ENCODE results near the gene SPOCK1.
"Not testable (repeated sequence)": the region's sequence is repeated elsewhere in the genome, so short reads cannot be mapped to it uniquely, and the experiment has no call there.

Gene SPOCK1

DNA sequence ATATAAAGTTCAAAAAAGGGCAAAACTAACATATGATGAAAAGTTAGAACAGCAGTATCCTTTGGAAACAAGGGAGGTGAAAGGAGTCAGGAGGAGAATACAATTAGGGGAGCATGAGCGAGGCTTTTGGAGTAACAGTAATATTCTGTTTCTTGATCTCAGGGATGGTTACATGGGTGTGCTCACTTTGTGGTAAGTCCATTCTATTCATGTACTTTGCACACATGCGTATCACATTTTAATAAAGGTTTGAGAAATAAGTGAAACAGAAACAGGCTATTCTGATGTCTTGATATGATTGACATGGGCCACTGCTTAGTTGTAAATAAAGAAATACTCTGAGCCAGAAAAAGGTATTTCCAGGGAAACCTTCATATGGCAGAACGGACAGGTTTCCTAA is 208.8 kb downstream of the SPOCK1 start:
- no peak for DNase-seq

DNA sequence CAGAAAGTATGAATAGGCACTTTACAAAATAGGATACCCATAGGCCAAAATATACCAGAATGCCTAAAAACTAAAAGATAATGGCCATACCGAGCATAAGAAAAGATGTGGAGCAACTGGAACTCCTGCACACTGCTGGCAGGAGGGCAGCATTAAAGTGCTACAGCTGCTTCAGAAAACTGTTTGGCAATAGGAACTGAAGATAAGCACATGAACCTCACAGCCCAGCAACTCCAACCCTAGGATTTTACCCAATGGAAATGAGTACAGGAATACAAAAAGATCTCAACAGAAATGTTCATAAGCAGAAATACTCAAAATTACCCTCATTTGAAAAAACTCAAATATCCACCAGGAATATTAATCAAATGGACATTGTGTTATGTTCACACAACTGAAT is 209.3 kb downstream of the SPOCK1 start:
- DNase-seq: no peak

DNA sequence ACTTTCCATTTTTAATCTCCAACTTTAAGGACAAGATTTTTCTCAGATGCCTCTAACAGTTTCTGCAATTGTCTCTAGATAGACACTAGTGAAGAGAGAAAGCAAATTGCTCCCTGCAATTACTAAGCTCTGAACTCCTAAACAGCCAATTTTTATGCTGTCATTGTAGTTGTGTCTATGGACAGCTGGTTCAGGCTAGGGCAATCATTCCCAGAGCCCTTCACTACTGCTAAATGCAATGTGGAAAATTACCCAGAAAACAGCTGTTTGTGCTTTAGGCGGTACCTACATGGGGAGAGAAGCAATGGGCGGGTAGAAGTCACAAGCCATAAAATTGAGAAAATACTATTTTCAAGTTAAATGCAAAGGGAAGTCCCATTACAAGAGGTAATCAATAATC is 211.6 kb downstream of the SPOCK1 start:
- no peak for DNase-seq

DNA sequence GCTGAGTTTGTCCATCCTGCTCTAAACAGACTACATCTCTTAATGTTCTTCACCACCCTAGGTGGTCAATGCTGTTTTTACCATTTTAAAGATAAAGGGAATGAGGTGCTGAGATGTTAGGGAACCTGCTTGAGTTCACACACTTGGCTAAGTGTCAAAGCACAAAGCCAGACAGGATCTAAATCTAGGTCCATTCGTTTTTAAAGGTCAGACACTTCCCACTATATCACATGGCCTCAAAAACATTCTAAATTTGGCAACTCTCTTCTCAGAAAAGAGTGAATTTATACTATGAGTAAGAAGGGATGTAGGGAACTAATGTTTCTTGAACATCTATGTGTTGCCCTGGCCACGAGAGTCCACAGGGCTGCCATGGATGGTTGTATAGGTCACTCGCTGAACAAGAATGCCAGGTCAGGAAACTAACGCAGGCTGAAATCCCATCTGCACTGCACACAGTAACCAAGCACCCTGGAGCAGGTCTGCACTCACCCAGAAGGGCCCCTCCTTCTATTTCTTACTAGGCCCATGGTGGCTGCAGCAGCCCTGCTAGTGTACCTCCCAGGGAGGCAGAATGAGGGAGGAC is 213.0 kb downstream of the SPOCK1 start:
- DNase-seq: no peak

DNA sequence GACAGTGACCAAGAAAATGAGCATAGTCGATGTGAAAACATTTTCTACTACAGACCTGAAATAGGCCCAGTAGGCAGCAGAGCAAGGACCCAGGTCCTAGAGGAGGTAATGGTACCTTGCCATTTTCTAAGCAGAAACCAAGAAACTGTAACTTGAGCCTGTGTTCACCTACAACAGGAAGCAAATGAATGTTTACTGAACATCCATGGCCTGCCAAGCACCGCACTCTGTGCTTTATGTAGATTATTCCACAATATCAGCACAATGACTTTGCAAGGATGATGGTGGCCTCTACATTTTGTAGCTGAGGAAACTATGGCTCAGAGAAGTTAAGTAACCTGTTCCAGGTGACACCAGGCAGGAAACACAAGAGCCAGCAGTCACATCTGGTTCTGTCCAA is 215.3 kb downstream of the SPOCK1 start:
- DNase-seq: no peak

DNA sequence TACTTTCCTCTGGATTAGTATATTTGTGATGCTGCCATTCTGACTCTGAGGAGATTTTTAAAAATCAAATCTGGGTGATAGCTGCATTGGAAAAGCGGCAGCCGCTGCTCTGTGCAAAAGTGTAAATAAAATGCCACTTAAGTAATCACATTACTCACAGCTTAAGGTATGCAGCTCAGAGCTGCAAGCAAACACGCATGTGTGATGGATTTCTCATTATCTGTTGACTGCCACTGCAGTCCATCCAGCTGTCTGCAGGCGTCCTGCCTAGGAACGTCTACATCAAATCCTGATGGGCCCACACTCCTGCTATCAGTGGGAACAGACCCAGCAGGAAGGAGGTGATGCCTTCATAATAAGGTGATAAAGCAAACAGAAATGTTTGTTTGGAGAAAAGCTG is 216.9 kb downstream of the SPOCK1 start:
- DNase-seq: no peak

DNA sequence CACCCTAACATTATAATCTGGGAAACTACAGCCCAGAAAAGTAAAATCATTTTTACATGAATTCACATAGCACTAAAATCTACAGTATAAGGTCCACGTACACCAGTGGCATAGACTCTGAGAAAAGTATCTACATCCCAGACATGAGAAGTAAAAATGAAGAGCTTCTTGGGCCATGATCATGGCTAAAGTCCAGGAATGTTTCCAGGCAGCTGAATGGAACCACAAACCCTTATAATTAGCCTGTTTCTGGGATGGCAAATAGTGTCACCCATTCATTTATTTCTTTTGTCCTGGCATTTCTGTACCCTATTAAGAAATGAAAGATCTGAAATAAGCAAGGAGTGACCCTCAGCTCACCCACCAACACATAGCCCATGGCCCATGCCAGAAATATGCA is 217.9 kb downstream of the SPOCK1 start:
- DNase-seq: no peak

DNA sequence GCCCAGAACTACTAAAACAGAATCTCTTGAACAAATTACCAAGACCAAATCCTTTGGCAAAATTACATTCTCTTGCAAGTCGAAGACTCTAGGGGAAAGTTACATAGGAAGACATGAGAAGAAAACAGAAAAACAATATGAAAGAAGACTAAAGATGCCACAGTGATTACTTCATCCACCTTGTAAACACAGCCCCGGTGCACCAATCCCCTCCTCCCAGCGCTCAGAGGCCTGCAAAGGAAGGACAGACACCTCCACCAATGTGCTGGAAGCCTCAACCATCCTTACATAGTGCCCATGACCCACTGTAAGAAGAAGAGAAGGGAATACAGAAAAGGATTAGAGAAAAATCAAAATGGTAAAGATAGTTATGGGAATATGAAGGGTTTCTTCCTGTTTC is 218.5 kb downstream of the SPOCK1 start:
- no peak for DNase-seq

DNA sequence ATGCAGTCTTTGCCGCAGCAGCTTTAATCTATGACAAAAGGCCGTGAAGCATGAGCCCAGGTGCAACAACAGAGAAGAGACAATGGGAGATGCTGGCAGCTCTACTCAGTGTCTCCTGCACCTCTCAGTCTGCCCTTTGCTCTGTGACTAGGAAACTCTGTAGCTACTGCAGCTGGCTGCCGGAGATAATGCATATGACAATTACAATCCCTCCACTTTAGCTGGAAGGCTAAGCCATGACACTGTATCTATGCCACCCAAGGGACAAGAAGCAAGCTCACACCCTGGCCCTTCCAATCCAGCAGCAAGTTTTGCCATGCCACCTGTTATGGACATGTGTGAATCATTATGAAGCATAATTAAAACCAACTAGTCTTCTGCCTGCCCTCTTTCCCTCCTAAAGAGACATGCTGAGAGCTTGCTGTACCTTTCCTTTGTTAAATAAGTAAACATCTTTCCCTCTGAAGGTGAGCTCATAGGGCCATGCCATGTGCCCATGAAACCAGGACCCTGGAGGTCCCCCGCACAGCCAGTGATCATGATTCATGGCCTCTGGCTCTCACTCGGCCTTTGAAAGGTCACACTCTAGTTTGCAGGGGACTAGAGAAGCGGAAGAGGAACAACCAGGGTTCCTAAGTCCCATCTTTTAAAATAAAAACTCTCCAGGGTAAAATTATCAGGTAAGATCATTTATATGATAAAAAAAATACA is 219.4 kb downstream of the SPOCK1 start:
- peak; percentile 39 for DNase-seq

DNA sequence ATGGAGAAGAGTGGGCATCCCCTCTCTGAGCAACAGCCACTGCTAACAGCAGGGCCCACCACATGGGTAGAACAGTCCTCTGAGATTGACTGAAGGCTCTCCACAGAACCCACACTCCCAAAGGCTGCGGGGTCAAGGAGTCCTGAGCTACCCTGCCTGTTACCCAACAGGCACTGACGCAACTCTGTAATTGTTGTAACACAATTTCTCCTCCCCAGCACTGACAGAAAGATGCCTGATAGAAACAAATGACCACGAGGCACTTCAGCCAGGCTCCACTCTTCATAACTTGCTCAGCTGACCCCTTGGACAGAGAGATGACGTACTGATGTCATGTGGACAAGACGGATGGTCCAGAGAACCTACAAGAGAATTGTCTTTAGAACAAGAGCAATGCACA is 220.7 kb downstream of the SPOCK1 start:
- DNase-seq: no peak

DNA sequence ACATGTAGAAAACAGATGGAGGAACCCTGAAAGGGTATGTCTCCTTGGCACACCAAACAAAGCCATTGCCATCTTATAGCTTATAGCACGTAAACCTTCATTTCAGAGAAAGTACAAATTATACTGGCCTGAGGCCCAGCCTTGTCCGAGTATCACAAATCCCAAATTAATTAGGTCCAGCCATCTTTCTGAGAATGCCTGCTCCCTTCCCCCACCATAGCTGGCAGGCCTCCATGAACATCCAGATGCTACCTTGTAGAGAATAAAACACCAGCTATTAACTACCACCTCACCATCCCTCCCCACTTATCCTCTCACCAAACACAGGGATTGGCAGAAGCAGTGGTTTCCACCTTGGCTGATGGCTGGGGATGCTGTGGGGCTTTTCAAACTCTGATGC is 224.0 kb downstream of the SPOCK1 start:
- DNase-seq: no peak

DNA sequence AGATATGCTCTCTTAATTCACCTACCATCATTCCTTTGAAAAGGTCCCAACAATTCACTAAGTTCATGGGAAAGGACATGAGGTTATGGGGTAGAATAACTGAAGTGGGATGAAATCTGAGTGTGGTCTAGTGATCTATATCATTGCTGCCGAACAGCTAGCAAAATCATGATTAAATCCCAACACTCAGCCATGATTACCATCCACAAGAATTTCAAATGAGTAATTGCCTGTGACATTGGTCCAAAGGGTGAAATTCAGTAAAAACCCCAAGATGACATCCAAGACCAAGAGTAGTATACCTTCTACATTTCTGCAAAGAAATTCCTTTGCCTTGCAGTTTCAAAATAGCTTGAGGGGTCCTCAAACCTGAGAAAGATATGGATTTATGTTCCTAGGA is 225.6 kb downstream of the SPOCK1 start:
- DNase-seq: no peak

DNA sequence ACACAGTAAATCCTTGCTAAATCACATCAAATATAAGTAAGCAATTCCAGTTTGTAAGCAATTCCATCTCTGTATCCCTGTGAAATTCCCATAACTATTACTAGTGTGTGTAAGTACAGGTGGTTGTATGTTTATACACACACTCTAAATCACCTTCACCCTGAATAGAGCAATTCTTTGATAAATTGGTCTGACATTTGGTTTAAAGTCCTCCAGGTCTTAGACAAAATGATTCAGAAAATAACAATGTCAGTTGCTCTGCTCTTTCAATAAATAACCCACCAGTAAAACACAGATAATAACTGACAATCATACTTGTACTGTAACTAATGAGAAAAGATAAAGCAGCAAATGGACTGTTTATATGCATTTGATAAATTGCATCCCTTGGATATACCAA is 226.3 kb downstream of the SPOCK1 start:
- DNase-seq: no peak

DNA sequence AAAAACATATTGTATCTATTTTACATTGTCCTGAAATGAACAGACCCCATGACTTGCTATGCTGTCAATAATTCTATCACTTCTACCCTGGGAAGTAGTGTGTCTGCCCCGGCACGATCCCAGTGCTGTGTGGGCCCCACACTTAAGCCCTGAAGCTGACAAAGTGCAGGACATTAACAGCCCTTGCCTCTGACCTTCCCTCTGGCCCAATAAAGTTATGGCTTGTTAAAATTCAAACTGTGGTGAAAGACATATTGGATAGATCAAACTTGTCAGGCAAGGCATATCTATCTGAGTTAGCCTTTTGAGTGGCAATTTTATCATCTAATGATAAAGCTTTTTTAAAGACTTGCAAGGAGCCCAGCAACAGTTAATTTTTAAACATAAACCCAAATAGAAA is 229.2 kb downstream of the SPOCK1 start:
- DNase-seq: no peak

DNA sequence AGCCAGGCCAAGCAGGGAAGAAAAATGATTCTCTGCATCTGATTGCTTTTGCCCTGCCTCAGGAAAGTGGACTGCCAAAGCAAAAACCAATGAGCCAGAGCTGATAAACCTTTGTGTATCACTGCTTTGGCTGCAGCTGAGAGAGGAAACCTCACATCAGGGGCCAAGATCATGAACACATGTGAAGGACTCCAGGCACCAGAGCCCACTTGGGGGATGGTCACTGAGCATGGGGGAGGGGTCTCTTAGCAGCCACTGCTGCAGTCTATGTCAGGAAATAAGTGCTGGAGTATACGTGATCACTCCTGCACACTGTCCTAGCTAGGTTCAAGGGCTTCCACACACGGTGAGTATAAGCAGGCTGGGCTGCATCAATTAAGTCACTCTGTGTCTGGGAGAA is 229.9 kb downstream of the SPOCK1 start:
- no peak for DNase-seq

DNA sequence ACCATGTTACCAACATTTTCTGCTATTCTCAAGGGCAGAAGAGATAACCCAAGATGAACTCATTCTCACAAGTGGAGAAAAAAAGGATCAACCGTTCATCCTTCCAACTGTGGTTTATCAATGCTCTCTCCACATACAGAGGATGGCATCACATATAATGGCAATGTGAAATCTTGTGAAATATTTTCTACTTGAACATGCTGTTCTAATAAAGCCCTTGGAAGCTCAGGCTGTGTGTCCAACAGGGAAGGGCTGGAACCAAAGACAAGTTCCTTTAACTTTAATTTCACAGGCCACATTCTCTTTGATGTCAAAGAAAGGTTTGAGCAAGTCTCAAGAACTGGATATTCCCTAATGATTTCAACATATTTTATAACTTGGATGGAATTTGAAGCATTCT is 230.5 kb downstream of the SPOCK1 start:
- DNase-seq: no peak

DNA sequence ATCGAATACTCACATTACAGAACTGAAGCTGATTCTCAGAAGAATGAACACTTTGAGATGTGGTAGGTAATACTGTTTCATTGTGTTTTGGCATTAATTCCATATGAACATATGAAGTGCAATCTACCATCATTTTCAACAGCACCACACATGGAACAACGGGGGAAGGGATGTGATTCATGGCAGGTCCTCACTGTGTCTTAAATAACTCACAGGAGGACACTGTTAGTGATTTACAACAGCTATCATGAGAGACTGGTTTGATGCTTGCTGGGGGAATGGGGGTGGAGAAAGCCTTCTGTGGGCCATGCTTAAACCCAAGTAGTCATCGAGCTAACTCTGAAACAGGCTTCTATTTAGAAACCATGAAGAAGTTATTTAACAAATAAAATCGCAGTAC is 232.9 kb downstream of the SPOCK1 start:
- DNase-seq: no peak

DNA sequence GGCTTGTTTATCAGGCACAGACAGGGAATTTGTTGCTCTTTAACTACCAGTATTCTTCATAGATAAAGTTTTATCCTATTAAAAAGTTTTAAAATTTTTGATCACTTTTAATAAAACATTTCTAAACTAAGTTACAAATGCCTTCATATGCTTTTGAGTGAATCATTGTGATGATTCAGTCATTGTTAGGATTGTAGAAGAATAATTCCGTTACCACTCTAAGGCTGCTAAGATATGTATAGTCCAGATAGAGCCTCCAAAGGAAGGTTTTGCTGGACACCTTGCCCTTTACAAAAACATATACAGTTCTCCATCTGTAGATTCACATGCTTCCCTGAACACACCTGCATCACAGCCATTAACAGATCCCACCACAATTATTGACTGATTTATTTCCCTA is 233.7 kb downstream of the SPOCK1 start:
- DNase-seq: no peak

DNA sequence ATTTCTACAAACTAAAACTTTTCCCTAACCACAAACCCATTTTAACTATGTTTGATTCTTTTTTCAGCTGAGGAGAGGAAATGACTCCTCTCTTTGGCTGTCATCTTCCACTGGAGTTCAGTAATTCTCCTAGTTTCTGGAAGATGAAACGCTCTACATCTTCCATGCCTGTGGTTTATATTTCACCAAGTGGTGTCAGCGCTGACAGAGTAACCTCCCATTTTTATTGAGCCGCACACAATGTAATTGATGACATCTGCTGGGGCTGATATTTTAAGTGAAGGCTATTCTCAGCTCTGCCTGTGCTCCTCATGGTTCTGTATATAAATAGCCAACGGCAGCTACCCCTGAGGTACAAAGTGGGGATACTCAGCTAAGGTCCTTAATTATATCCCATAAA is 234.6 kb downstream of the SPOCK1 start:
- no peak for DNase-seq

DNA sequence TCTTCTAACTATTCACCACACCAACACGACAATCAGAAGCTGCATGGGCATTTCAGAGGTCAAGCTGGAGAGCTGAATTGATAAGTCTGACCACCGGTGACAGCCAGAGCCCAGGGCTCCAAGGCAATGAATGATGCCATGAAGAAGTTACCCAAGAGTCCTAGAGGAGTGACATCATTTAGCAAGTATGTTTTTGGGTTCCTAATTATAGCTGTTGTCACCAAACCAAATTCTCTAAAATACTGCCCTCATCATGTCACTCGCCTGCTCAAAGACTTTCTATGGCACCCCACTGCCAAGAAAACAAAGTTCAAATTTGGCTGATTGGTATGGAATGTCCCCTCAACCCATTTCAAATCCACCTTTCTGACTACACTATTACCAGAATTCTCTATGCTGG is 235.1 kb downstream of the SPOCK1 start:
- no peak for DNase-seq

DNA sequence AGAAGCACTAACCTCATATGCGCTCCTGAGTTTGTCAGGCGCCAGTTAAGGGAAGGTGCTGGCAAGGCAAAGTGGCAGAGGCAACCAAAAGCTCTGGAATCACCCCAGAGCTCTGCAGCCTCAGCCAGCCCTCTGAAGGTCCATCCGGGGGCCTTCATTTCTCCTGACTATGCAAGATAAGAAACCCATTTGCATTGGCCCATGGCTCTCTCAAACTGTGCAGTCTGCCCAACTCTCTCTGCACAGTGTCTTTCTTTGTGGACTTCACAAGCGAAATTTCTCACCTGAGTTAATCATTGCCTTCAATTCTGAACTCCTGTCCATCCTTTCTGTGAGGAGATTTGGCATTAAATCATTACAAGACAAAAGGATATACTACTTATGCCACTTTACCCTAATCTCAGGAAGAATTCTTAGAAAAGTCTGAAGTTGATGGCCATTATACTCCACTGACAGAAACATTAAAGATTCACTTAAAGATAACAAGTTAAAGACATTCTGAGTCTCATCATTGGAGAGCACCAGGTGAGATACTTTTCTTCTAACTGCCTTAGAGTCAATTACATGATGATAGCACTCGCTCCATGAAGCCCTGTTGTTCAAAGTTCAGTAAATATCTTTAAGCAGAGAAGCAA is 235.6 kb downstream of the SPOCK1 start:
- DNase-seq: no peak

DNA sequence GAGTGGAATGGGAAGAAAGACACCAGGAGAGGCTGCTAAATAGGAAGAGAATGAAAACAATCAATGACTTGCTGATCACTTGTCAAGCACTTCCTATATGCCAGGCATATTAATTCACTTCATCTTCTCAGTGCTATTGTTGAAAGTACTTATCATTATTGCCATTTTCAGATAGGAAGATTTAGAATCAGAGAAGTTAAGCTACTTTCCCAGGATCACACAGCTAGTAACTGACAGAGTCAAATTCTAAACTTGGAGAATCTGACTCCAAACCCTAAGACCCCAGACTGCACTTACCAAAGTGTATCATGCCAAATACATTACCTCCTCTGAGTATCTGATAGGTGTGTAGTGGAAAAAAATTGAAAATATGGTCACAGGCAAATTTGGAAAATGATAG is 236.3 kb downstream of the SPOCK1 start:
- DNase-seq: no peak

DNA sequence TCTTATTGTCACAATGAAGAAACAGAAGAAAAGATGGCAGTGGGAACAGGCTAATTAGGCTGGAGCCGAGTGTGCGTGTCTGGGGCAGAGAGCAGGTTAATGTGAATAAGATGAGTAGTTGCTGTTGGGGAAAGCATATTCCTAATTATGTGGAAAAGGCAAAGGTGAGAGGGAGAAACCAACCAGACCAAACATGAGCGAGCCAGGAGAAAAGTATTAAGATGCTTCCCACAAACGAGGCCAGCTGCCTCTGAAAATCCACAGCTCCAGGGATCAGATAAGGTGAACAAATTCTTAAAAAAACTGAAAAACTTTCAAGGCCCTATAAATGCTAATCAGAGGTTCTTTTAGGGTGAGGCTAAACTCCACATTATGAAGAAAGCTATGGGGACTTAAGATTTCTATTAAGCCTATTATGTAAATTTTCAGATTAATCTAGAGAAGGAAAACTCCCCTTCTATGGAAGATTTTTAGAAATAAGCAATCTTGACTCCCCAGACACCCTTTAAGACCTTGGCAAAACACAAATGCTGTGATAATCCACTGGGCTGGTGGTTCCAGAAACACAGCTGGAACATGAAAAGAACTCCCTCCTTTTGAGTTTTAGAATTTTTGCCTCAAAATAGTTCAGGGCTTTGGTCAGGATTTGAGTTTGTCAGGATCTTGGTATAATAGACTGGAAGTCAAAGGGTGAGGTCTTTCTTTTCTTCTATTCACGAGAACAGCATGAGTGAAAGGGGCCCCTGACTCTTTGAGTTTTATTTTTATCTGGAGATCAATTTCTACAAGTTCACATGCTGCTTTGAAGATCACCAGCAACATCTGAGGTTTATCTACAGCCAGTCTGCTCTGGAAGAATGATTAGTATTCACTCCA is 238.1 kb downstream of the SPOCK1 start:
- DNase-seq: no peak

DNA sequence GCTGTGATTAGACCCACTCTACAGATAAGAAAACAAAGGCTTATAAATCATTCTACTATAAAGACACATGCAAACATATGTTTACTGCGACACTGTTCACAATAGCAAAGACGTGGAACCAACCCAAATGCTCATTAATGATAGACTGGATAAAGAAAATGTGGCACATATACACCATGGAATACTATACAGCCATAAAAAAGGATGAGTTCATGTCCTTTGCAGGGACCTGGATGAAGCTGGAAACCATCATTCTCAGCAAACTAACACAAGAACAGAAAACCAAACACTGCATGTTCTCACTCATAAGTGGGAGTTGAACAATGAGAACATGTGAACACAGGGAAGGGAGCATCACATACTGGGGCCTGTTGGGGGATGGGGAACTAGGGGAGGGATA is 240.0 kb downstream of the SPOCK1 start:
- not testable (repeated sequence) for DNase-seq
